ENCODE data around the gene IGLL5.

- TF ChIP-seq, protein P1, sequence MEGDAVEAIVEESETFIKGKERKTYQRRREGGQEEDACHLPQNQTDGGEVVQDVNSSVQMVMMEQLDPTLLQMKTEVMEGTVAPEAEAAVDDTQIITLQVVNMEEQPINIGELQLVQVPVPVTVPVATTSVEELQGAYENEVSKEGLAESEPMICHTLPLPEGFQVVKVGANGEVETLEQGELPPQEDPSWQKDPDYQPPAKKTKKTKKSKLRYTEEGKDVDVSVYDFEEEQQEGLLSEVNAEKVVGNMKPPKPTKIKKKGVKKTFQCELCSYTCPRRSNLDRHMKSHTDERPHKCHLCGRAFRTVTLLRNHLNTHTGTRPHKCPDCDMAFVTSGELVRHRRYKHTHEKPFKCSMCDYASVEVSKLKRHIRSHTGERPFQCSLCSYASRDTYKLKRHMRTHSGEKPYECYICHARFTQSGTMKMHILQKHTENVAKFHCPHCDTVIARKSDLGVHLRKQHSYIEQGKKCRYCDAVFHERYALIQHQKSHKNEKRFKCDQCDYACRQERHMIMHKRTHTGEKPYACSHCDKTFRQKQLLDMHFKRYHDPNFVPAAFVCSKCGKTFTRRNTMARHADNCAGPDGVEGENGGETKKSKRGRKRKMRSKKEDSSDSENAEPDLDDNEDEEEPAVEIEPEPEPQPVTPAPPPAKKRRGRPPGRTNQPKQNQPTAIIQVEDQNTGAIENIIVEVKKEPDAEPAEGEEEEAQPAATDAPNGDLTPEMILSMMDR (IDR thresholded peaks at IDR 0.05), result no peak
- no peak for TF ChIP-seq POLR2A (IDR thresholded peaks at IDR 0.05)
Measured at GRCh38 chr22:22911327-22912134, 23.9 kb downstream of the IGLL5 start.

All from uterus (tissue), 2 donors.